Hepatocyte (in vitro differentiated cells): ENCODE measurements around the gene DOCK3. TPM values are rescaled to one million over a fixed set of nuclear protein-coding genes. Genes with fewer than 3 reads are reported as not detected.

Experiments
- DNase-seq: peaks from one replicate; pipeline ENCODE4 v3.0.0-alpha.2; 2016; ENCODE audit warnings: low spot score
- H2AFZ ChIP-seq: fragments of 200-600 bp; sonication (generic); 2 replicates; pipeline ENCODE4 v1.6.0; 2016; ENCODE audit warnings: antibody characterized with exemption, mild to moderate bottlenecking
- H3K27ac ChIP-seq: fragments of 200-600 bp; sonication (generic); 2 replicates; pipeline ENCODE4 v1.5.1; 2016; ENCODE audit warnings: mild to moderate bottlenecking
- H3K27me3 ChIP-seq: fragments of 200-600 bp; sonication (generic); 2 replicates; pipeline ENCODE4 v1.6.1; 2016
- H3K36me3 ChIP-seq: fragments of 200-600 bp; sonication (generic); replicated peaks from 2 replicates; pipeline ENCODE4 v1.5.1; 2016; ENCODE audit warnings: low read depth; ENCODE audit not compliant: insufficient read depth
- H3K4me1 ChIP-seq: fragments of 200-600 bp; sonication (generic); 2 replicates; pipeline ENCODE4 v1.5.1; 2016; ENCODE audit warnings: mild to moderate bottlenecking, moderate library complexity; ENCODE audit not compliant: insufficient read depth
- H3K4me2 ChIP-seq: fragments of 200-600 bp; sonication (generic); 2 replicates; pipeline ENCODE4 v1.6.0; 2016
- H3K4me3 ChIP-seq: fragments of 200-600 bp; sonication (generic); 2 replicates; pipeline ENCODE4 v1.5.1; 2016; ENCODE audit warnings: mild to moderate bottlenecking
- H3K79me2 ChIP-seq: fragments of 200-600 bp; sonication (generic); 2 replicates; pipeline ENCODE4 v1.6.0; 2017; ENCODE audit warnings: mild to moderate bottlenecking
- H3K9me2 ChIP-seq: fragments of 200-600 bp; sonication (generic); replicated peaks from 2 replicates; pipeline ENCODE4 v1.6.0; 2017; ENCODE audit warnings: mild to moderate bottlenecking; ENCODE audit not compliant: insufficient read depth
- H3K9me3 ChIP-seq: fragments of 200-600 bp; sonication (generic); 2 replicates; pipeline ENCODE4 v1.5.1; 2016; ENCODE audit warnings: low read depth, mild to moderate bottlenecking
- H4K20me1 ChIP-seq: fragments of 200-600 bp; sonication (generic); 2 replicates; pipeline ENCODE4 v1.6.0; 2016; ENCODE audit warnings: mild to moderate bottlenecking; ENCODE audit not compliant: insufficient read depth, poor library complexity, severe bottlenecking
- CTCF ChIP-seq: fragments of 200-600 bp; sonication (generic); IDR thresholded peaks from 2 replicates; pipeline ENCODE4 v1.5.1; 2016; ENCODE audit warnings: antibody characterized with exemption, mild to moderate bottlenecking; ENCODE audit not compliant: poor library complexity
- EZH2 ChIP-seq: fragments of 200-600 bp; sonication (generic); IDR thresholded peaks from 2 replicates; pipeline ENCODE4 v1.6.1; 2016; ENCODE audit warnings: antibody characterized with exemption, mild to moderate bottlenecking, borderline replicate concordance
- EZH2phosphoT487 ChIP-seq: fragments of 200-600 bp; sonication (generic); IDR thresholded peaks from one replicate; pipeline ENCODE4 v1.6.1; 2018; ENCODE audit warnings: antibody characterized with exemption, mild to moderate bottlenecking, low read depth, moderate library complexity; ENCODE audit not compliant: unreplicated experiment, severe bottlenecking
- WGBS: methylation state at CpG from one replicate; pipeline ENCODE4 v1.1.6; 2016; ENCODE audit warnings: low lambda C conversion rate; ENCODE audit errors: missing lambda C conversion rate; 5-methylcytosine and 5-hydroxymethylcytosine counted together
- polyA plus RNA-seq: library from polyadenylated mRNA; unstranded; fragments of >200 nt; fragmentation: Nextera tagmentation; extraction: Ambion mirVana; gene quantifications from 2 replicates; pipeline ENCODE4 v1.2.1, GENCODE V29; 2016
- total RNA-seq: library from RNA; depleted of rRNA; stranded (reverse); fragments of >200 nt; gene quantifications from 2 replicates; pipeline ENCODE4 v1.2.3, GENCODE V29; 2014

DOCK3 gene
- total and polyA plus RNA-seq, 2 experiments from 2014 or later = 0.77 to 1.6 TPM

- TF ChIP-seq CTCF (no peak), EZH2 (no peak), EZH2phosphoT487 (no peak)
- H3K36me3 ChIP-seq = no peaks in the 10 kb centered on the region
- no peak for DNase-seq
- no peaks in the 10 kb centered on the region for H3K4me1 ChIP-seq
- no peaks in the 10 kb centered on the region for H3K27me3 ChIP-seq
- H3K79me2 ChIP-seq = no peaks in the 10 kb centered on the region
- H4K20me1 ChIP-seq = no peaks in the 10 kb centered on the region
- WGBS = 83% methylated on average over 1 of the region's 1 CpG
- no peaks in the 10 kb centered on the region for H3K9me2 ChIP-seq
- no peak overlapping the region for H3K4me2 ChIP-seq
- no peak overlapping the region for H3K4me3 ChIP-seq
- no peak overlapping the region for H3K27ac ChIP-seq
- H2AFZ ChIP-seq = no peak overlapping the region
- no peaks in the 10 kb centered on the region for H3K9me3 ChIP-seq
Measured at GRCh38 chr3:50985893-50986292, 311.2 kb downstream of the DOCK3 start.

GRCh38 chr3:50986726-50987125, 312.0 kb downstream of the DOCK3 start:
- Histone ChIP-seq H3K27me3 (no peaks in the 10 kb centered on the region), H3K36me3 (no peaks in the 10 kb centered on the region), H4K20me1 (no peaks in the 10 kb centered on the region), H3K4me3 (no peak overlapping the region), H3K27ac (no peak overlapping the region), H3K9me2 (no peaks in the 10 kb centered on the region), H3K79me2 (no peaks in the 10 kb centered on the region), H3K4me2 (no peak overlapping the region), H3K4me1 (no peaks in the 10 kb centered on the region), H2AFZ (no peak overlapping the region), H3K9me3 (peaks cover 2% of the 10 kb centered on the region)
- TF ChIP-seq CTCF (no peak), EZH2 (no peak), EZH2phosphoT487 (no peak)
- no peak for DNase-seq
- 64% methylated on average over 2 of the region's 2 CpGs for WGBS

GRCh38 chr3:50994537-50994936, 319.8 kb downstream of the DOCK3 start:
- Histone ChIP-seq H3K9me2 (no peaks in the 10 kb centered on the region), H3K36me3 (no peaks in the 10 kb centered on the region), H3K4me2 (no peak overlapping the region), H4K20me1 (no peaks in the 10 kb centered on the region), H3K27me3 (no peaks in the 10 kb centered on the region), H3K27ac (no peak overlapping the region), H3K4me3 (no peak overlapping the region), H3K9me3 (peaks cover 3% of the 10 kb centered on the region), H2AFZ (no peak overlapping the region), H3K79me2 (no peaks in the 10 kb centered on the region), H3K4me1 (no peaks in the 10 kb centered on the region)
- DNase-seq = no peak
- WGBS = 67% methylated on average over 1 of the region's 1 CpG
- no peak for TF ChIP-seq EZH2phosphoT487
- no peak for TF ChIP-seq CTCF
- TF ChIP-seq EZH2 = no peak
